Spleen (tissue), 11 donors: ENCODE data around the gene PPP2R3B. TPM values are rescaled to one million over a fixed set of nuclear protein-coding genes. Genes with fewer than 3 reads are reported as not detected.

ENCODE experiments used
- DNase-seq: peaks from one replicate; pipeline ENCODE4 v3.0.0-alpha.2; 2020
- H3K27ac ChIP-seq, 8 donors: fragments of 200-600 bp; sonication (generic) in 7 of 8; 1 replicate in 4 of 8; 2 replicates in 4 of 8; pipeline versions ENCODE4 v1.5.0 to v1.8.0; 2016 to 2021; ENCODE audit warnings: inconsistent platforms in 4 of 8, mild to moderate bottlenecking in 4 of 8, moderate library complexity in 1 of 8
- H3K27me3 ChIP-seq, 7 donors: fragments of 200-600 bp; sonication (generic) in 6 of 7; replicated peaks in 1 of 7; 1 replicate in 4 of 7; 2 replicates in 3 of 7; pipeline versions ENCODE4 v1.5.0 to v1.8.0; 2016 to 2021; ENCODE audit warnings: inconsistent platforms in 3 of 7, mild to moderate bottlenecking in 1 of 7
- H3K36me3 ChIP-seq, 6 donors: fragments of 200-600 bp; sonication (generic) in 5 of 6; 1 replicate in 4 of 6; 2 replicates in 2 of 6; pipeline versions ENCODE4 v1.5.0 to v1.8.0; 2016 to 2021; ENCODE audit warnings: inconsistent platforms in 2 of 6
- H3K4me1 ChIP-seq, 6 donors: fragments of 200-600 bp; sonication (generic) in 5 of 6; 1 replicate in 3 of 6; 2 replicates in 3 of 6; pipeline versions ENCODE4 v1.5.0 to v1.8.0; 2016 to 2021; ENCODE audit warnings: inconsistent platforms in 3 of 6
- H3K4me3 ChIP-seq, 8 donors: fragments of 200-600 bp; sonication (generic) in 7 of 8; 1 replicate in 4 of 8; 2 replicates in 4 of 8; pipeline versions ENCODE4 v1.5.0 to v1.8.0; 2016 to 2021; ENCODE audit warnings: inconsistent platforms in 4 of 8, mild to moderate bottlenecking in 4 of 8, moderate library complexity in 2 of 8
- H3K9me3 ChIP-seq, 8 donors: fragments of 200-600 bp; sonication (generic) in 7 of 8; 1 replicate in 4 of 8; 2 replicates in 4 of 8; pipeline versions ENCODE4 v1.5.0 to v1.8.0; 2016 to 2021; ENCODE audit warnings: inconsistent platforms in 4 of 8
- POLR2A ChIP-seq, 3 donors: fragments of 450-650 bp; IDR thresholded peaks; one replicate each; pipeline ENCODE4 v1.5.1; 2017; ENCODE audit warnings: antibody characterized with exemption in 3 of 3, mild to moderate bottlenecking in 1 of 3
- POLR2AphosphoS5 ChIP-seq, 3 donors: sonication (generic); formaldehyde crosslinking; IDR thresholded peaks; one replicate each; pipeline ENCODE4 v1.5.1; 2017; ENCODE audit warnings: antibody characterized with exemption in 3 of 3
- WGBS, 5 donors: extraction: QIAGEN DNeasy Blood & Tissue Kit in 3 of 5; methylation state at CpG; one replicate each; pipeline versions ENCODE4 v1.1.5 to v1.1.7; 2013 to 2018; 5-methylcytosine and 5-hydroxymethylcytosine counted together
- intact Hi-C: fragments of 100-400 bp; cut with DNase I; formaldehyde crosslinking; loops from one replicate; pipeline ENCODE4 v1.15.0; 2023; ENCODE audit warnings: low total_unique reads
- polyA plus RNA-seq, 3 donors: library from polyadenylated mRNA; stranded (reverse); fragments of 200-250 nt; gene quantifications; one replicate each; pipeline ENCODE4 v1.2.1, GENCODE V29; 2013
- total RNA-seq, 7 donors: library from RNA; depleted of rRNA in 3 of 7; stranded (reverse); fragments of >200 nt in 3 of 7; fragmentation: NEBNext Ultra II Directional in 4 of 7; extraction: Animal tissue kit (Norgen Biotek cat#: 25700) in 4 of 7; gene quantifications; one replicate each; pipeline versions ENCODE4 v1.1.0 to v1.2.1, GENCODE V29; 2016 to 2021
- TF ChIP-seq, protein P1 (sequence below), 11 experiments: fragments of 200-600 bp in 7 of 11; fragments of 450-650 bp in 4 of 11; sonication (generic) in 4 of 11; IDR thresholded peaks in 8 of 11; conservative IDR thresholded peaks in 3 of 11; 1 replicate in 7 of 11; 2 replicates in 4 of 11; pipeline versions ENCODE4 v1.4.0 to v1.8.0; 2016 to 2021; ENCODE audit warnings: antibody characterized with exemption in 11 of 11, inconsistent platforms in 4 of 11, mild to moderate bottlenecking in 1 of 11
- donor health status: healthy with polysubstance abuse.
- donor health status: DM: no; HTN: no; CAD: no; lungs with moderate emphysema.
- donor health status: DM: no; HTN: no; CAD: no.
- donor health status: Bipolar disorder and iron deficiency.
- donor health status: healthy.
- donor health status: DM: no; HTN: no; CAD: no.
- donor health status: DM: yes; HTN: yes; CAD: no.

PPP2R3B gene
- total and polyA plus RNA-seq, 10 donors = 12.6 to 62.2 (median 26.9) TPM

- Histone ChIP-seq H3K9me3 (no peaks in the 10 kb centered on the region), H3K27ac (peak overlapping the region; percentile 78 to 98 (median 97)), H3K4me3 (peak overlapping the region; percentile 55 to 97 (median 85)), H3K36me3 (peaks cover 0 to 33% (median 24%) of the 10 kb centered on the region in 6 donors), H3K4me1 (peaks cover 11 to 45% (median 31%) of the 10 kb centered on the region in 6 donors), H3K27me3 (peaks cover 0 to 7% (median 0%) of the 10 kb centered on the region in 7 donors)
- intact Hi-C loops = no loop called here
- 0 to 1% (median 1%) methylated on average over 43 to 61 of the region's 61 CpGs for WGBS, 5 donors
- TF ChIP-seq POLR2A (IDR thresholded peaks at IDR 0.05) (peak in 1 of 3 donors; percentile 32), POLR2AphosphoS5 (IDR thresholded peaks at IDR 0.05) (peak; percentile 33 to 77 (median 75))
- TF ChIP-seq, protein P1, sequence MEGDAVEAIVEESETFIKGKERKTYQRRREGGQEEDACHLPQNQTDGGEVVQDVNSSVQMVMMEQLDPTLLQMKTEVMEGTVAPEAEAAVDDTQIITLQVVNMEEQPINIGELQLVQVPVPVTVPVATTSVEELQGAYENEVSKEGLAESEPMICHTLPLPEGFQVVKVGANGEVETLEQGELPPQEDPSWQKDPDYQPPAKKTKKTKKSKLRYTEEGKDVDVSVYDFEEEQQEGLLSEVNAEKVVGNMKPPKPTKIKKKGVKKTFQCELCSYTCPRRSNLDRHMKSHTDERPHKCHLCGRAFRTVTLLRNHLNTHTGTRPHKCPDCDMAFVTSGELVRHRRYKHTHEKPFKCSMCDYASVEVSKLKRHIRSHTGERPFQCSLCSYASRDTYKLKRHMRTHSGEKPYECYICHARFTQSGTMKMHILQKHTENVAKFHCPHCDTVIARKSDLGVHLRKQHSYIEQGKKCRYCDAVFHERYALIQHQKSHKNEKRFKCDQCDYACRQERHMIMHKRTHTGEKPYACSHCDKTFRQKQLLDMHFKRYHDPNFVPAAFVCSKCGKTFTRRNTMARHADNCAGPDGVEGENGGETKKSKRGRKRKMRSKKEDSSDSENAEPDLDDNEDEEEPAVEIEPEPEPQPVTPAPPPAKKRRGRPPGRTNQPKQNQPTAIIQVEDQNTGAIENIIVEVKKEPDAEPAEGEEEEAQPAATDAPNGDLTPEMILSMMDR (IDR thresholded peaks at IDR 0.05 in 8 of 11, conservative IDR thresholded peaks at IDR 0.05 in 3 of 11) = no peak
- DNase-seq = peak; percentile 97
Measured at GRCh38 chrX:318068-318738, 68.5 kb downstream of the PPP2R3B start.

GRCh38 chrX:317424-318067, 69.2 kb downstream of the PPP2R3B start:
- H3K9me3 ChIP-seq = no peaks in the 10 kb centered on the region
- DNase-seq = no peak
- H3K4me1 ChIP-seq = peaks cover 11 to 38% (median 26%) of the 10 kb centered on the region in 6 donors
- 47 to 60% (median 57%) methylated on average over 17 to 28 of the region's 28 CpGs for WGBS, 5 donors
- H3K27me3 ChIP-seq = peaks cover 0 to 7% (median 0%) of the 10 kb centered on the region in 7 donors
- peak overlapping the region in 7 of 8 donors; percentile 94 to 98 (median 97) for H3K27ac ChIP-seq
- no peak for TF ChIP-seq POLR2A (IDR thresholded peaks at IDR 0.05)
- TF ChIP-seq, protein P1 (IDR thresholded peaks at IDR 0.05 in 8 of 11, conservative IDR thresholded peaks at IDR 0.05 in 3 of 11) = no peak
- no peak for TF ChIP-seq POLR2AphosphoS5 (IDR thresholded peaks at IDR 0.05)
- intact Hi-C loops = no loop called here
- H3K36me3 ChIP-seq = peaks cover 0 to 40% (median 31%) of the 10 kb centered on the region in 6 donors
- peak overlapping the region; percentile 55 to 97 (median 85) for H3K4me3 ChIP-seq

GRCh38 chrX:316351-317325, 70.1 kb downstream of the PPP2R3B start:
- peak in 1 of 3 donors; percentile 31 for TF ChIP-seq POLR2AphosphoS5 (IDR thresholded peaks at IDR 0.05)
- TF ChIP-seq, protein P1 (IDR thresholded peaks at IDR 0.05 in 8 of 11, conservative IDR thresholded peaks at IDR 0.05 in 3 of 11) = no peak
- peak overlapping the region in 1 of 8 donors; percentile 97 for H3K27ac ChIP-seq
- no peak overlapping the region for H3K4me3 ChIP-seq
- DNase-seq = peak; percentile 89
- H3K4me1 ChIP-seq = peaks cover 11 to 37% (median 26%) of the 10 kb centered on the region in 6 donors
- no peaks in the 10 kb centered on the region for H3K9me3 ChIP-seq
- H3K36me3 ChIP-seq = peaks cover 0 to 49% (median 39%) of the 10 kb centered on the region in 6 donors
- H3K27me3 ChIP-seq = peaks cover 0 to 7% (median 0%) of the 10 kb centered on the region in 7 donors
- WGBS, 5 donors = 91 to 95% (median 93%) methylated on average over 42 to 50 of the region's 50 CpGs
- intact Hi-C loops = no loop called here
